K562 (cell line): ENCODE data around the gene IGF1R. TPM values are rescaled to one million over a fixed set of nuclear protein-coding genes. Genes with fewer than 3 reads are reported as not detected.

Experiments used
- ATAC-seq: fragments of 200-7000 bp; cut with Tn5 transposase; 3 replicates; pipeline ENCODE4 v1.9.1; 2020; ENCODE audit warnings: moderate library complexity
- BruUV-seq: library from RNA; stranded (reverse); fragments of 400-500 nt; replicated peaks from 2 replicates; lab custom pipeline; 2021; lab: Mats Ljungman, UMichigan
- CTCF ChIA-PET: fragments of 300-600 bp; formaldehyde crosslinking; extraction: SDS; loops from one replicate; lab custom pipeline; 2021; ENCODE audit warnings: low intra/inter-chr PET ratio; lab: Yijun Ruan, JAX
- POLR2A ChIA-PET: fragments of 300-600, 350-650 bp; sonication (Branson Sonifier 250); formaldehyde crosslinking; extraction: SDS; loops from one replicate; lab custom pipeline; 2021; ENCODE audit warnings: antibody characterized with exemption, inconsistent platforms; lab: Yijun Ruan, JAX
- DNase-seq, 4 experiments: peaks; one replicate each; pipeline versions ENCODE4 v3.0.0 to v3.0.0-alpha.2; 2011 to 2018; ENCODE audit warnings: low spot score in 3 of 4, mixed read lengths in 3 of 4; ENCODE audit errors: extremely low read depth in 1 of 4
- FAIRE-seq: peaks from 2 replicates; lab custom pipeline; 2011; peaks lifted over from hg19 to GRCh38; lab: Jason Lieb, UNC
- H2AFZ ChIP-seq: 2 replicates; pipeline ENCODE4 v1.6.0; 2011; ENCODE audit warnings: low read depth, low read length, control low read depth, inconsistent platforms
- H3K27ac ChIP-seq: fragments of 200-600 bp; 3 replicates; pipeline ENCODE4 v1.8.0; 2011; ENCODE audit warnings: low read depth, mild to moderate bottlenecking, control low read depth, inconsistent platforms, low read length, moderate library complexity, mixed read lengths; ENCODE audit errors: extremely low read depth
- H3K27me3 ChIP-seq, 2 experiments: fragments of 300-600 bp in 1 of 2; 2 replicates in 1 of 2; 3 replicates in 1 of 2; pipeline versions ENCODE4 v1.6.0 to v1.8.0; 2011; ENCODE audit warnings: inconsistent platforms in 2 of 2, low read length in 2 of 2, mild to moderate bottlenecking in 1 of 2, mixed read lengths in 1 of 2, moderate library complexity in 1 of 2; ENCODE audit not compliant: control insufficient read depth in 2 of 2, insufficient read depth in 2 of 2
- H3K36me3 ChIP-seq: fragments of 300-600 bp; 3 replicates; pipeline ENCODE4 v1.8.0; 2011; ENCODE audit warnings: mild to moderate bottlenecking, low read length, inconsistent platforms; ENCODE audit not compliant: control insufficient read depth, insufficient read depth
- H3K4me1 ChIP-seq, 2 experiments: fragments of 200-600 bp in 1 of 2; replicated peaks in 1 of 2; 2 replicates in 1 of 2; 3 replicates in 1 of 2; pipeline versions ENCODE4 v1.5.1 to v1.8.0; 2011; ENCODE audit warnings: inconsistent platforms in 2 of 2, low read length in 2 of 2, mild to moderate bottlenecking in 1 of 2, mixed read lengths in 1 of 2, moderate library complexity in 1 of 2; ENCODE audit not compliant: control insufficient read depth in 2 of 2, insufficient read depth in 2 of 2
- H3K4me2 ChIP-seq: 2 replicates; pipeline ENCODE4 v1.6.1; 2011; ENCODE audit warnings: low read length, control low read depth, inconsistent platforms, mixed read lengths; ENCODE audit not compliant: insufficient read depth
- H3K4me3 ChIP-seq: fragments of 200-600 bp; sonication (generic), shearing (Covaris generic); 2 replicates; pipeline ENCODE4 v1.5.1; 2016; ENCODE audit warnings: control low read depth, inconsistent platforms
- H3K79me2 ChIP-seq: fragments of 200-600 bp; 3 replicates; pipeline ENCODE4 v1.8.0; 2011; ENCODE audit warnings: low read length, inconsistent platforms; ENCODE audit not compliant: control insufficient read depth, insufficient read depth
- H3K9ac ChIP-seq, 2 experiments: 2 replicates each; pipeline versions ENCODE4 v1.6.0 to v1.6.1; 2011; ENCODE audit warnings: low read depth in 2 of 2, low read length in 2 of 2, control low read depth in 1 of 2, inconsistent platforms in 1 of 2, mild to moderate bottlenecking in 1 of 2, mixed read lengths in 1 of 2; ENCODE audit not compliant: insufficient read depth in 1 of 2
- H3K9me1 ChIP-seq: one replicate; pipeline ENCODE4 v1.6.0; 2011; ENCODE audit warnings: inconsistent platforms, mild to moderate bottlenecking, low read length, moderate library complexity; ENCODE audit not compliant: control insufficient read depth, insufficient read depth
- H3K9me3 ChIP-seq: replicated peaks from 2 replicates; pipeline ENCODE4 v1.5.1; 2011; ENCODE audit warnings: low read depth, low read length, inconsistent platforms; ENCODE audit not compliant: control insufficient read depth, insufficient read depth
- H4K20me1 ChIP-seq: replicated peaks from 2 replicates; pipeline ENCODE4 v1.6.1; 2011; ENCODE audit warnings: low read length, inconsistent platforms, mixed read lengths; ENCODE audit not compliant: control insufficient read depth, insufficient read depth
- ATF4 ChIP-seq: fragments of 450-650 bp; formaldehyde crosslinking; IDR thresholded peaks from 2 replicates; pipeline ENCODE4 v1.4.0; 2022; ENCODE audit warnings: mild to moderate bottlenecking, moderate library complexity
- C11orf30 ChIP-seq: fragments of 450-650 bp; IDR thresholded peaks from 2 replicates; pipeline ENCODE4 v1.6.1; 2016; ENCODE audit warnings: low read depth, mild to moderate bottlenecking
- CREBBP ChIP-seq: IDR thresholded peaks from one replicate; pipeline ENCODE4 v1.6.1; 2012; ENCODE audit warnings: low read depth, mild to moderate bottlenecking, control low read depth, inconsistent platforms, low read length
- HOXB6 ChIP-seq: fragments of 250-450 bp; sonication (Bioruptor Pico); IDR thresholded peaks from 2 replicates; pipeline ENCODE4 v1.5.1; 2022; ENCODE audit warnings: mild to moderate bottlenecking, borderline replicate concordance
- JUNB ChIP-seq: fragments of 450-650 bp; formaldehyde crosslinking; conservative IDR thresholded peaks from 2 replicates; pipeline ENCODE4 v1.4.0; 2020; ENCODE audit warnings: mild to moderate bottlenecking
- KAT2B ChIP-seq: IDR thresholded peaks from one replicate; pipeline ENCODE4 v1.6.1; 2012; ENCODE audit warnings: low read depth, mild to moderate bottlenecking, control low read depth, inconsistent platforms, low read length, moderate library complexity
- MED1 ChIP-seq: sonication (generic); formaldehyde crosslinking; IDR thresholded peaks from 2 replicates; pipeline ENCODE4 v1.8.1; 2023; ENCODE audit warnings: missing genetic modification reagents, borderline replicate concordance
- MLX ChIP-seq, 2 experiments: fragments of 450-650 bp in 1 of 2; sonication (generic) in 1 of 2; formaldehyde crosslinking; conservative IDR thresholded peaks; 2 replicates each; pipeline versions ENCODE4 v1.4.0 to v1.8.1; 2020 to 2022; ENCODE audit warnings: mild to moderate bottlenecking in 1 of 2, missing genetic modification reagents in 1 of 2
- NCOA6 ChIP-seq: fragments of 450-650 bp; IDR thresholded peaks from 2 replicates; pipeline ENCODE4 v1.6.1; 2017; ENCODE audit warnings: mild to moderate bottlenecking
- SOX6 ChIP-seq: fragments of 450-650 bp; IDR thresholded peaks from 2 replicates; pipeline ENCODE4 v1.6.1; 2014; ENCODE audit warnings: mild to moderate bottlenecking
- U2AF1 ChIP-seq: fragments of 200-400 bp; formaldehyde crosslinking; optimal IDR thresholded peaks from 2 replicates; pipeline ENCODE3; 2017; ENCODE audit warnings: mild to moderate bottlenecking, low read depth, low read length, moderate library complexity
- ZNF24 ChIP-seq: fragments of 450-650 bp; IDR thresholded peaks from 2 replicates; pipeline ENCODE4 v1.6.1; 2016
- ZNF507 ChIP-seq: conservative IDR thresholded peaks from 2 replicates; pipeline ENCODE4 v1.6.1; 2017; ENCODE audit warnings: missing genetic modification characterization, missing compliant biosample characterization
- ZNF57 ChIP-seq: fragments of 450-650 bp; formaldehyde crosslinking; IDR thresholded peaks from 2 replicates; pipeline ENCODE4 v1.4.0; 2020; ENCODE audit warnings: mild to moderate bottlenecking, moderate library complexity
- ZNF780A ChIP-seq: fragments of 250-450 bp; sonication (Bioruptor Pico); IDR thresholded peaks from 2 replicates; pipeline ENCODE4 v1.5.0; 2021; ENCODE audit warnings: mild to moderate bottlenecking
- WGBS: fragments of 100-300 bp; shearing (Covaris generic); methylation state at CpG from one replicate; pipeline ENCODE4 v1.1.6; 2016; ENCODE audit warnings: low coverage, mixed read lengths; ENCODE audit not compliant: insufficient coverage; ENCODE audit errors: missing lambda C conversion rate; 5-methylcytosine and 5-hydroxymethylcytosine counted together
- in situ Hi-C: fragments of 300-500 bp; cut with MboI; formaldehyde crosslinking; loops from 4 replicates; pipeline ENCODE4 v1.15.0; 2018; ENCODE audit warnings: inconsistent platforms, mixed read lengths
- intact Hi-C: fragments of 100-400 bp; cut with micrococcal nuclease; formaldehyde crosslinking; loops from 2 replicates; pipeline ENCODE4 v1.14.2; 2022
- polyA plus RNA-seq, 8 experiments: library from polyadenylated mRNA; depleted of rRNA in 4 of 8; stranded (reverse) in 5 of 8; unstranded in 3 of 8; fragments of >200 nt; fragmentation: Nextera tagmentation in 2 of 8; fragmentation: Illumina TruSeq in 1 of 8; extraction: Ambion mirVana in 2 of 8; extraction: Trizol in 1 of 8; gene quantifications; 2 replicates each; pipeline versions ENCODE4 v1.2.1 to v1.2.3, GENCODE V29; 2011 to 2014; ENCODE audit warnings: inconsistent platforms in 1 of 8, missing spikeins in 1 of 8
- total RNA-seq, 7 experiments: library from RNA; depleted of rRNA in 6 of 7; stranded (reverse); fragments of >200 nt in 6 of 7; fragmentation: Illumina TruSeq in 2 of 7; extraction: Trizol in 2 of 7; gene quantifications; 2 replicates each; pipeline versions ENCODE4 v1.2.1 to v1.2.3, GENCODE V29; 2011 to 2021; ENCODE audit warnings: low replicate concordance in 1 of 7
- TF ChIP-seq, protein P1 (sequence below): fragments of 450-650 bp; IDR thresholded peaks from 2 replicates; pipeline ENCODE4 v1.6.1; 2017; ENCODE audit warnings: mild to moderate bottlenecking, moderate library complexity

IGF1R gene
- total and polyA plus RNA-seq, 9 of the 15 experiments (the other 6 are each of a cell fraction or from before 2014, with no cell fraction given) = 0.35 to 8.0 (median 1.6) TPM

GRCh38 chr15:98981851-98982722, 333.7 kb downstream of the IGF1R start:
- Histone ChIP-seq H3K4me3 (no peak overlapping the region), H4K20me1 (no peaks in the 10 kb centered on the region), H3K4me2 (0 out of 2 replicates have a peak overlapping the region, but pooled peaks have one; percentile 8), H3K79me2 (no peaks in the 10 kb centered on the region), H3K9me1 (no peaks in the 10 kb centered on the region)
- WGBS = 32% methylated on average over 11 of the region's 14 CpGs
- CTCF ChIA-PET = no interaction called here
- no peak for DNase-seq
- BruUV-seq = no TSS peak
- in situ Hi-C loops = loop anchor here (10.0 kb wide), 1 partner anchor 207 kb away; no protein-coding TSS in a partner anchor
- TF ChIP-seq ATF4 (CRISPR knock-in tag) = no peak
- no peak for TF ChIP-seq MED1 (CRISPR knock-in tag)
- no peak for TF ChIP-seq MLX (CRISPR knock-in tag; conservative IDR thresholded peaks at IDR 0.05)
- no peak for TF ChIP-seq JUNB
- TF ChIP-seq SOX6 = no peak
- TF ChIP-seq NCOA6 = no peak
- no peak for TF ChIP-seq U2AF1
- no peak for TF ChIP-seq KAT2B
- no peak for TF ChIP-seq ZNF24
- no peak for TF ChIP-seq C11orf30
- no peak for TF ChIP-seq HOXB6
- TF ChIP-seq ZNF57 (CRISPR knock-in tag) = no peak
- TF ChIP-seq CREBBP = no peak
- TF ChIP-seq ZNF507 (tag) = no peak
- TF ChIP-seq ZNF780A (CRISPR knock-in tag) = no peak
- TF ChIP-seq, protein P1, sequence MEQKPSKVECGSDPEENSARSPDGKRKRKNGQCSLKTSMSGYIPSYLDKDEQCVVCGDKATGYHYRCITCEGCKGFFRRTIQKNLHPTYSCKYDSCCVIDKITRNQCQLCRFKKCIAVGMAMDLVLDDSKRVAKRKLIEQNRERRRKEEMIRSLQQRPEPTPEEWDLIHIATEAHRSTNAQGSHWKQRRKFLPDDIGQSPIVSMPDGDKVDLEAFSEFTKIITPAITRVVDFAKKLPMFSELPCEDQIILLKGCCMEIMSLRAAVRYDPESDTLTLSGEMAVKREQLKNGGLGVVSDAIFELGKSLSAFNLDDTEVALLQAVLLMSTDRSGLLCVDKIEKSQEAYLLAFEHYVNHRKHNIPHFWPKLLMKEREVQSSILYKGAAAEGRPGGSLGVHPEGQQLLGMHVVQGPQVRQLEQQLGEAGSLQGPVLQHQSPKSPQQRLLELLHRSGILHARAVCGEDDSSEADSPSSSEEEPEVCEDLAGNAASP = no peak
- TF ChIP-seq, all 486 proteins: peak for 0
- no peak overlapping the region for H3K9ac ChIP-seq
- H3K27ac ChIP-seq = no peak overlapping the region
- H3K27me3 ChIP-seq = no peaks in the 10 kb centered on the region
- POLR2A ChIA-PET = interaction anchor here (0.6 to 1.3 kb wide), 2 partner anchors 10 to 1499 kb away, joined by 3 read pairs; no protein-coding TSS in a partner anchor
- peaks cover 0 to 13% of the 10 kb centered on the region in 2 experiments; a peak in 4 of 5 replicates for H3K4me1 ChIP-seq
- no peaks in the 10 kb centered on the region for H3K9me3 ChIP-seq
- ATAC-seq (peak; percentile 38), FAIRE-seq (no peak)
- H3K36me3 ChIP-seq = no peaks in the 10 kb centered on the region
- intact Hi-C loops = no loop called here
- H2AFZ ChIP-seq = peak overlapping the region; percentile 77
